ENCODE data around the gene ACAD10. TPM values are rescaled to one million over a fixed set of nuclear protein-coding genes. Genes with fewer than 3 reads are reported as not detected.
"Not testable (repeated sequence)": the region's sequence is repeated elsewhere in the genome, so short reads cannot be mapped to it uniquely, and the experiment has no call there.

ACAD10 gene
- total RNA-seq, 1 donor from 2014 or later, result 57.0 TPM

DNA sequence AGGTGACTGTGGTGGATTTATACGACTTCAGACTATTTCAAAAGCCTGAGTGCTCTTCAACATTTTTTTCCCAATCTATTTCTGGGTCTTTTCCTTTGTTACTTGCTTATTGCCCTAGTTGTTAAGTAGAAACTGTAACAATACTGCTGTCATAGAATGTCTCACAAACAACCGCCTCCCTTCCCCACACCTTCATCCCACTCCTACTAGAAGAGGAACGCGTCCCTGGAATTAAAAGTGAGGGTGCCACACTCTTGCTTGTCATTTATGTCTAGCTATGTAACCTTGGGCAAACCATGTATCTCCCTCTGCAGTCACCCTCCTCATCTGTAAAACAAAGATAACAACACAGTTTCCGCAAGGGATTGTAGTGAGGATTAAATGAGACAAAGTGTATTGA lies 8.7 kb upstream of the ACAD10 start:
- no peak overlapping the region for H3K4me3 Mint-ChIP-seq
- H3K27ac Mint-ChIP-seq, result no peak overlapping the region
- peaks cover 22% of the 10 kb centered on the region for H3K36me3 Mint-ChIP-seq
- no peaks in the 10 kb centered on the region for H3K4me1 Mint-ChIP-seq
- no peak for TF ChIP-seq CTCF (IDR thresholded peaks at IDR 0.05; ENCODE audit: unreplicated experiment)
- no peaks in the 10 kb centered on the region for H3K27me3 Mint-ChIP-seq (ENCODE audit: low read depth)
- DNase-seq (ENCODE audit: low spot score in 2 of 2, unreplicated experiment in 2 of 2), result no peak
- no peaks in the 10 kb centered on the region for H3K9me3 Mint-ChIP-seq

DNA sequence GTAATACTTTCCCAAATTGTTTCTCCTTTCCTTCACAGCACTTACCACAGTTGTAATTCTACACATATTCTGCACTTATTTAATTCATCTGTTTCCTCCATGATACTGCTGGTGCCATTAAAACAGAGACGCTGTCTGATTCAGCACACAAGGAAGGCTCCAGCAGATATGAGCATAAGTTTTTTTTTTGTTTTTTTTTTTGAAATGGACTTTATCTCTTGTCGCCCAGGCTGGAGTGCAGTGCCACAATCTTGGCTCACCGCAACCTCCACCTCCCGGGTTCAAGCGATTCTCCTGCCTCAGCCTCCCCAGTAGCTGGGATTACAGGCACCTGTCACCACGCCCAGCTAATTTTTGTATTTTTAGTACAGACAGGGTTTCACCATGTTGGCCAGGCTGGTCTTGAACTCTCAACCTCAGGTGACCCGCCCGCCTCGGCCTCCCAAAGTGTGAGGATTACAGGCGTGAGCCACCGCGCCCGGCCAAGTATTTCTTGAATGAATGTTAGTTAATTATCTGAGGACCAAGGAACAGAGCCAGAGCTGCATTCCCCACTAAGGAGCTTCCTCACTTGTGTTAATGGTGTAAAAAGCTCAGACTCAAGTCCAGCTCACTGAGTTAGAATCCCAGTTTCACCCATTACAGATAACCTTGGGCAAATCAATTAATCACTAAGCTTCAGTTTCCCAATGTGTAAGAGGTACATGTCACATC lies 1.2 kb upstream of the ACAD10 start:
- H3K27me3 Mint-ChIP-seq (ENCODE audit: low read depth); DNase-seq (ENCODE audit: low spot score in 2 of 2, unreplicated experiment in 2 of 2); H3K9me3 Mint-ChIP-seq: not testable (repeated sequence)
- peaks cover 14% of the 10 kb centered on the region for H3K36me3 Mint-ChIP-seq
- H3K4me1 Mint-ChIP-seq, result peaks cover 24% of the 10 kb centered on the region
- H3K4me3 Mint-ChIP-seq, result peak overlapping the region; percentile 97
- peak overlapping the region; percentile 98 for H3K27ac Mint-ChIP-seq

- peaks cover 14% of the 10 kb centered on the region for H3K36me3 Mint-ChIP-seq
- DNase-seq (ENCODE audit: low spot score in 2 of 2, unreplicated experiment in 2 of 2), result no peak
- TF ChIP-seq CTCF (IDR thresholded peaks at IDR 0.05; ENCODE audit: unreplicated experiment), result no peak
- peak overlapping the region; percentile 97 for H3K4me3 Mint-ChIP-seq
- H3K9me3 Mint-ChIP-seq, result no peaks in the 10 kb centered on the region
- no peaks in the 10 kb centered on the region for H3K27me3 Mint-ChIP-seq (ENCODE audit: low read depth)
- peak overlapping the region; percentile 98 for H3K27ac Mint-ChIP-seq
- H3K4me1 Mint-ChIP-seq, result peaks cover 24% of the 10 kb centered on the region
Observed at GRCh38 chr12:111685322-111685810, 487 bp upstream of the ACAD10 start.

DNA sequence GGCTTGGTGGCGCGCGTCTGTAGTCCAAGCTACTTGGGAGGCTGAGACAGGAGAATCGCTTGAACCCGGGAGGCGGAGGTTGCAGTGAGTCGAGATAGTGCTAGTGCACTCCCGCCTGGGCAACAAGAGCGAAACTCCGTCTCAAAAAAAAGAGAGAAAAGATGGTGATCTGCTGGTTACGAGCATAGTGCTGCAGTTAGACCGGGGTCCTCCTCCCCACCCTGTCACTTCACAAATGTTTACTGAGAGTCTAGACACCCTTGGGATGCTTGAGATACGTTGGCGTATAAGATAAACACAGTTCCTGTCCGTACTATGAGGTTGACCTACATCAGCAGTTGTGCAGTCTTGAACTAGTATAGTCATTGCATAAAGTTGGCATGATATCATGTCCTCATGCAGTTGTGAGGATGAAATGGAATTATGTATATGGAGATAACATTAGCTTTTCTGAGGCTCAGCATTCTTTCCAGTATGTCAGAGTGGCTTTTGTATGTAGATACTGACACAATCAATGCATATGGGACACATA lies 787 bp downstream of the ACAD10 start:
- Mint-ChIP-seq H3K36me3 (peaks cover 9% of the 10 kb centered on the region), H3K27ac (peak overlapping the region; percentile 98), H3K4me1 (peaks cover 24% of the 10 kb centered on the region), H3K4me3 (peak overlapping the region; percentile 97), H3K9me3 (no peaks in the 10 kb centered on the region), H3K27me3 (ENCODE audit: low read depth) (no peaks in the 10 kb centered on the region)
- no peak for TF ChIP-seq CTCF (IDR thresholded peaks at IDR 0.05; ENCODE audit: unreplicated experiment)
- no peak for DNase-seq (ENCODE audit: low spot score in 2 of 2, unreplicated experiment in 2 of 2)

GRCh38 chr12:111687255-111687654 lies 1.4 kb downstream of the ACAD10 start:
- Mint-ChIP-seq H3K9me3 (no peaks in the 10 kb centered on the region), H3K27me3 (ENCODE audit: low read depth) (no peaks in the 10 kb centered on the region), H3K27ac (no peak overlapping the region), H3K4me3 (peak overlapping the region; percentile 97), H3K36me3 (peaks cover 4% of the 10 kb centered on the region), H3K4me1 (peaks cover 24% of the 10 kb centered on the region)
- DNase-seq (ENCODE audit: low spot score in 2 of 2, unreplicated experiment in 2 of 2), result no peak
- TF ChIP-seq CTCF (IDR thresholded peaks at IDR 0.05; ENCODE audit: unreplicated experiment), result no peak

- H3K36me3 Mint-ChIP-seq, result peaks cover 2% of the 10 kb centered on the region
- no peaks in the 10 kb centered on the region for H3K9me3 Mint-ChIP-seq
- H3K27me3 Mint-ChIP-seq (ENCODE audit: low read depth), result no peaks in the 10 kb centered on the region
- H3K27ac Mint-ChIP-seq, result no peak overlapping the region
- H3K4me1 Mint-ChIP-seq, result peaks cover 24% of the 10 kb centered on the region
- TF ChIP-seq CTCF (IDR thresholded peaks at IDR 0.05; ENCODE audit: unreplicated experiment), result no peak
- DNase-seq (ENCODE audit: low spot score in 2 of 2, unreplicated experiment in 2 of 2), result no peak
- no peak overlapping the region for H3K4me3 Mint-ChIP-seq
Observed at GRCh38 chr12:111687952-111688351, 2.1 kb downstream of the ACAD10 start.

Measured in mesothelial cell of epicardium (in vitro differentiated cells).